Thymus (tissue), 11 donors: Measurements from ENCODE around the gene KRT33B. TPM values are rescaled to one million over a fixed set of nuclear protein-coding genes. Genes with fewer than 3 reads are reported as not detected.

Experiments
- DNase-seq, 9 donors: peaks; one replicate each; pipeline ENCODE4 v3.0.0-alpha.2; 2013; ENCODE audit warnings: low spot score in 9 of 9, low read depth in 6 of 9, missing footprints in 1 of 9
- H3K27ac ChIP-seq, 2 donors: one replicate each; pipeline ENCODE4 v1.5.1; 2013; ENCODE audit warnings: control low read depth in 1 of 2, low read depth in 1 of 2, low read length in 1 of 2, mild to moderate bottlenecking in 1 of 2, moderate library complexity in 1 of 2
- H3K27me3 ChIP-seq, 2 donors: one replicate each; pipeline ENCODE4 v1.5.1; 2013; ENCODE audit warnings: low read length in 1 of 2; ENCODE audit not compliant: control insufficient read depth in 2 of 2, insufficient read depth in 1 of 2
- H3K36me3 ChIP-seq, 2 donors: one replicate each; pipeline ENCODE4 v1.5.1; 2013; ENCODE audit warnings: low read length in 1 of 2, mild to moderate bottlenecking in 1 of 2, moderate library complexity in 1 of 2; ENCODE audit not compliant: control insufficient read depth in 2 of 2, insufficient read depth in 2 of 2
- H3K4me1 ChIP-seq, 2 donors: one replicate each; pipeline ENCODE4 v1.5.1; 2013; ENCODE audit warnings: low read length in 2 of 2; ENCODE audit not compliant: control insufficient read depth in 2 of 2, insufficient read depth in 2 of 2
- H3K4me3 ChIP-seq, 2 donors: one replicate each; pipeline ENCODE4 v1.5.1; 2013; ENCODE audit warnings: low read length in 2 of 2, control low read depth in 1 of 2, mild to moderate bottlenecking in 1 of 2
- H3K9me3 ChIP-seq, 2 donors: one replicate each; pipeline ENCODE4 v1.5.1; 2013; ENCODE audit warnings: low read length in 1 of 2, mild to moderate bottlenecking in 1 of 2; ENCODE audit not compliant: control insufficient read depth in 2 of 2, insufficient read depth in 1 of 2
- WGBS: extraction: QIAGEN DNeasy Blood & Tissue Kit; methylation state at CpG from one replicate; pipeline ENCODE4 v1.1.7; 2013; 5-methylcytosine and 5-hydroxymethylcytosine counted together
- polyA plus RNA-seq: library from polyadenylated mRNA; stranded (reverse); fragments of 200-250 nt; gene quantifications from one replicate; pipeline ENCODE4 v1.2.3, GENCODE V29; 2013
- total RNA-seq: library from RNA; stranded (reverse); fragments of 120-200 nt; gene quantifications from one replicate; pipeline ENCODE4 v1.2.4, GENCODE V29; 2013
- donor health status: healthy.

Gene KRT33B
- total and polyA plus RNA-seq, 2 donors, result 1.7 to 6.1 TPM

DNA sequence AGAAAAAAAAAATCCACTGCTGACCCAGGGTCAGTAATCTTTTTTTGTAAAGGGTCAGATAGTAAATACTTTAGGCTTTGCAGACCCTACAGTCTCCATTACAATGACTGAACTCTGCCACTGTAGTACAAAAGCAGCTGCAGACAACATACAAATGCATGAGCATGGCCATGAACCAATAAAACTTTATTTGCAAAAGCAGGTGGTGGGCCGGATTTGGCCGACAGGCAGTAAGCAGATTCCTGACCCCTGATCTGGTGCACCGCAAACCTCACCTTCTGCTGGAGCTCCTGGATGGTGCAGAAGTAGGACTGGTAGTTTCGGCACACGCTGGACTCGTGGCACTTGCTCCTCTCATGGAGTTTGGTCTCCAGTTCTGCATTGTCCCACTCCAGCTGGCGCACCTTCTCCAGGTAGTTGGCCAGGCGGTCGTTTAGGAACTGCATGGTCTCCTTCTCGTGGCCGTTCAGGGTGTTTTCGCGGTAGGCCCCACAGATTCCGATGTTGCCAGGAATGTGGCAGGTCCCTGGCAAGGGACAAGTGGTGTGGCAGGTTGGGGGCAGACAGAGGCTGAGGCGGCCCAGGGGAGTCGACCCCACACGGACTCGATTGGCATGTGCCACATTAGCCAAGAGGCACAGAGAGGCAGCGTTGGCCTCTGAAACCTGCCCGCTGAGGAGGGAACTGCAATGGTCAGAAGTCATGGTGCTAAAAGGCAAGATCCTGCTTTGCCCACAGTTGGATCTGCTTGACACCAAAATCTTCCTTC is 41.6 kb upstream of the KRT33B start:
- 95% methylated on average over 20 of the region's 20 CpGs for WGBS
- Histone ChIP-seq H3K27ac (no peak overlapping the region), H3K36me3 (no peaks in the 10 kb centered on the region), H3K4me1 (no peaks in the 10 kb centered on the region), H3K4me3 (no peak overlapping the region), H3K9me3 (no peaks in the 10 kb centered on the region), H3K27me3 (no peaks in the 10 kb centered on the region)
- no peak for DNase-seq

DNA sequence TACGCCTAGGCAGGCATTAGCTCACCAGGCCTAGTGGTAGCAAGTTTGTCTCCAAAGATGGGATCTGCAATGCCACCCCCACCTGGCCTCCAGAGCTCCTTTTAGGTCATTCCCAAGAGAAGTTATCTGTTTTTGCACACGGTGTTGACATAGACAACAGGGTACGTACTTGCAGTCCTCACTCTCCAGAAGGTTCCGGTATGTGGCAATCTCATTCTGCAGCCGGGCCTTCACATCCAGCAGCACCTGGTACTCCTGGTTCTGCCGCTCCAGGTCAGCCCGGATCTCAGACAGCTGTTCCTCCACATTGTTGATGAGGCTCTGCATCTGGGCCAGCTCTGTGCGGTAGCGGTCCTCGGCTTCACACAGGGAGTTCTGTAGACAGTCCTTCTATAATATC is 37.6 kb upstream of the KRT33B start:
- 98% methylated on average over 10 of the region's 10 CpGs for WGBS
- DNase-seq, result no peak
- no peaks in the 10 kb centered on the region for H3K4me1 ChIP-seq
- H3K27ac ChIP-seq, result no peak overlapping the region
- no peaks in the 10 kb centered on the region for H3K9me3 ChIP-seq
- H3K36me3 ChIP-seq, result no peaks in the 10 kb centered on the region
- no peak overlapping the region for H3K4me3 ChIP-seq
- no peaks in the 10 kb centered on the region for H3K27me3 ChIP-seq

DNA sequence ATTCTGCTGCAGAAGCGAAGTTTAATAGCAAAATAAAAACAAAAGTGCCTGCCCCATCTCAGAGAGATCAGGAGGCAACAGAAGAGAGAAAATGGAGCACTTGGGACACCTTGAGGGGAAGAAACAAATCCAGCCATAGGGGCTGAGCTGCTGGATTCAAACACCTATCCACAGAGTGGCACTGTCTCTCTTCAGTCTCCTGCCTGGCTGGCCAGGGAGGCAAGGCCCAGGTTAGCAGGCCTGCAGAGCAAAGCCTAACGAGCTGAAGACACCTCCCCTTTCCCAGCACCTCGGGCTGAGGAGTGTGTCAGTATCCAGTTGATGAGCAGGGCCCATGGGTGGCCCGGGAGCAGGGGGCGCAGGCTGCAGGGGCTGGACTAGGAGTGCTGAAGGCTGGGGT is 36.6 kb upstream of the KRT33B start:
- WGBS, result 63% methylated on average over 5 of the region's 5 CpGs
- Histone ChIP-seq H3K4me1 (no peaks in the 10 kb centered on the region), H3K27ac (no peak overlapping the region), H3K27me3 (no peaks in the 10 kb centered on the region), H3K36me3 (no peaks in the 10 kb centered on the region), H3K4me3 (no peak overlapping the region), H3K9me3 (no peaks in the 10 kb centered on the region)
- no peak for DNase-seq

DNA sequence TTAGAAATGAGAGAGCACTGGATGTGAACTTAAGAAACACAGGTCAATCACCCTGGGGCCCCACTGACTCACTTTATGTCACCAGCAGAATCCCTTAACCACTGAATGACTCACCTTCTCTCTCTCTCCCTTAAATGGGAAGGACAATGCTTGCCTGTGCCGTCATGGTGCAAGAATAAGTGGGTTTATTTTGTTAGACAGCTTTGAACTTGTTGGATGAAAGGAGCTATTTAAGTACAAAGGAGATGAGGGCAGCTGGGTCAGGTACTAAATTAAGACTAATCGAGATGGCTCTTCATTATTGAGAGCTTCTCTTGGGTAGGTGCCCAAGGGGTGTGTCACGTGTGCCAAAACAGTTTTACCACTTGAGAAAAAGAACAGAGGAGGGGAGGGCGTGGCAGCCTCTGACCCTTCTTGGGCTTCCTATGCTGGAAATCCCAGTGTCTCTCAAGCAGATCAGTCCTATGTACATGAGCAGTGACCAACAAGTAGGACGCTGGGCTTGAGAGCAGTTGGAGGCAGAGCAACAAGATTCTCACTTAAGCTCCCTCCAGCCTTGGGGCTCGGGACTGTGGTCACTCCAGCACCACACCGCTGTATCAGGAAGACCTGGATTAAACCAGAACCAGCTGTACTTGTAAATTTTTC is 34.5 kb upstream of the KRT33B start:
- Histone ChIP-seq H3K4me1 (no peaks in the 10 kb centered on the region), H3K4me3 (no peak overlapping the region), H3K27ac (no peak overlapping the region), H3K27me3 (no peaks in the 10 kb centered on the region), H3K36me3 (no peaks in the 10 kb centered on the region), H3K9me3 (no peaks in the 10 kb centered on the region)
- DNase-seq, result no peak
- 88% methylated on average over 7 of the region's 7 CpGs for WGBS

DNA sequence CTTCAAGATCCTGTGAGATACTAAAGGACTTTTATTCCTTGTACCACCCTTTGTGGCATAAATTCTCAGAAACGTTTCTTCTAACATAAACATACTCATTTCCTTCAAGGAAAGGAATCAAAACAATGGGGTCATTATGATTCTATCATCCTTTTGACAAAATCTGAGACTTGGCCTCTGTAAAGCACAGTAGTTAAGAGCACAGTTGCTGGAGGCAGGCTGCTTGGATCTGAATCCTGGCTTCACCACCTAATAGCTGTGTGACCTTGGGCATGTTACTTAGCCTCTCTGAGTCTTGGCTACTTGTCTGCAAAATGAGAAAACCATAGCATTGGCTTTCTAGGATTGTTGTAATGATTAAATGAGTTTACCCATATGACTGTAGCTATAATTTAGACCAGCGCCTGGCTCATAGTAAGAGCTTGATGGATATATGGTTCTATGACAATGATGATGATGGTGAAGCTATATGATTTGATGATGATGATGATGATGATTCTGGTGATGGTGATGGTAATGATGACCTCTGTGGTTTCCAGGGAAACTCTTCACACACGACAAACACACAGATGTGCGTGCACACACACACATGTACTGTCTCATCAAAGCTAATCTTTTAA is 33.9 kb upstream of the KRT33B start:
- DNase-seq, result no peak
- H3K27me3 ChIP-seq, result no peaks in the 10 kb centered on the region
- H3K4me1 ChIP-seq, result no peaks in the 10 kb centered on the region
- no peaks in the 10 kb centered on the region for H3K9me3 ChIP-seq
- no peak overlapping the region for H3K4me3 ChIP-seq
- WGBS, result 80% methylated on average over 4 of the region's 4 CpGs
- no peak overlapping the region for H3K27ac ChIP-seq
- H3K36me3 ChIP-seq, result no peaks in the 10 kb centered on the region

DNA sequence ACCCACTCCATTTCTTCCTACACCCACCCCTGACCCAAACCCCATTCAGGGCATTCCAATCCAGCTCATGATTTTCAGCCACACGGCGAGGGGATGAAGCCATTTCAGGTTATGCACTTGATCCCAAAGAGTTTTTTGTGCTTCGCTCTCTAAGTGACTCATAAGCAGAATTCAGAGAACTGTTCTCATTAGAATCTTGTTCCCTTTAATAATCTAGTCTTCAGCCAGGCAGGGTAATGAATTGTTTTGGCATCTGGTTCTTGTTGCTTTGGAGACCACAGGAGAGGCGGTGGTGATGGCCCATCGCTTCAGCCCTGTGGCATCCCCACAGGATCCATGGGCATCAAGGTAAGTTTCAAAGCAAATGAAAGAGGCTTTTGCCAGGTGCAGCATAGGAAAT is 32.5 kb upstream of the KRT33B start:
- H3K36me3 ChIP-seq, result no peaks in the 10 kb centered on the region
- H3K4me3 ChIP-seq, result no peak overlapping the region
- no peaks in the 10 kb centered on the region for H3K27me3 ChIP-seq
- no peak overlapping the region for H3K27ac ChIP-seq
- WGBS, result 97% methylated on average over 5 of the region's 5 CpGs
- H3K4me1 ChIP-seq, result no peaks in the 10 kb centered on the region
- H3K9me3 ChIP-seq, result no peaks in the 10 kb centered on the region
- DNase-seq, result no peak

DNA sequence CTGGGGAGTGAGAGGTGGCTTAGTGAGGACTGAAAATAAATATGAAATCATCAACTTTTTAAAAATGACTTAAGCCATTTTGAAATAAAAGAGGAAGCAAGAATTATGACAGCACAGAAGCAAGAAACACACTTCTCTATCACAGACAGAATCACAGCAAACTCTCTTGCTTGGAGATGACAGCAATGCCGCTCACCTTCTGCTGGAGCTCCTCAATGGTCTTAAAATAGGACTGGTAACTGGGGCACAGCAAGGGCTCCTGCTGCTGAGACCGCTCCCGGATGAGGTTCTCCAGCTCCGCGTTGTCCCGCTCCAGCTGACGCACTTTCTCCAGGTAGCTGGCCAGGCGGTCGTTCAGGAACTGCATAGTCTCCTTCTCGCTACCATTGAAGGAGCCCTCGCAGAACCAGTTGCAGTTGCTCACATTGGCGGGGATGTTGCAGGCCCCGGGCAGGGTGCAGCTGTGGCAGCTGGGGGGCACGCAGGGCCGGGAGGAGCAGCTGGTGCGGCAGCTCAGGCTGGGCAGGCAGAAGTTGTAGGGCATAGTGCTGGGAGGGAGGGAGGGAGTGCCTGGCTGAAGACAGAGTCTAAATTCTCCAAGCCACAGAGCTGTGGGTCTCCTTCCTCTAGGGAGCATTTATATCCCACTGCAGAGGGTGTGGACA is 27.5 kb upstream of the KRT33B start, which contains the start of gene KRT31:
KRT31 (minus strand) TSS at position 613 of the 665 bp plus-strand sequence; CDS start at position 544, 69 bp downstream.
- Histone ChIP-seq H3K4me3 (no peak within 1 kb of the TSS), H3K9me3 (no peaks in the 10 kb centered on the region), H3K36me3 (no peaks in the 10 kb centered on the region), H3K27ac (no peak within 1 kb of the TSS), H3K4me1 (peaks cover 0 to 7% of the 10 kb centered on the region in 2 donors), H3K27me3 (no peaks in the 10 kb centered on the region)
- no peak for DNase-seq
- 96% methylated on average over 16 of the region's 16 CpGs for WGBS

DNA sequence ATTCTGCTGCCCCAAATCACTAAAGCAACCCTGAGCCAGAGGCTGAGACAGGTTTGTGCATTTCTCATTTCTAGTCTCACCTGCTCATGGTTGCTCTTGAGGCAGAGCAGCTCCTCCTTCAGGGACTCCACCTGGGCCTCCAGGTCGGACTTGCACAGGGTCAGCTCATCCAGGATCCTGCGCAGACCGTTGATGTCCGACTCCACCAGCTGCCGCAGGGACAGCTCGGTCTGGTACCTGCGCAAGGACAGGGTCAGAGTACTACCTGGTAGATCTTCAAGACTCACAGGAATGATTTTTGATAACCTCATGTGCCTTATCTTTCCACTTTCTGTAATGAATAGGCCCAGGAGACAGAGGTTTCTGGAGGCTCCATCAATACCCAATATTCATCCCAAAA is 26.7 kb upstream of the KRT33B start:
- no peaks in the 10 kb centered on the region for H3K27me3 ChIP-seq
- no peak overlapping the region for H3K4me3 ChIP-seq
- H3K9me3 ChIP-seq, result no peaks in the 10 kb centered on the region
- peaks cover 0 to 7% of the 10 kb centered on the region in 2 donors for H3K4me1 ChIP-seq
- H3K36me3 ChIP-seq, result no peaks in the 10 kb centered on the region
- no peak for DNase-seq
- peak overlapping the region in 1 of 2 donors; percentile 52 for H3K27ac ChIP-seq
- 96% methylated on average over 7 of the region's 7 CpGs for WGBS

DNA sequence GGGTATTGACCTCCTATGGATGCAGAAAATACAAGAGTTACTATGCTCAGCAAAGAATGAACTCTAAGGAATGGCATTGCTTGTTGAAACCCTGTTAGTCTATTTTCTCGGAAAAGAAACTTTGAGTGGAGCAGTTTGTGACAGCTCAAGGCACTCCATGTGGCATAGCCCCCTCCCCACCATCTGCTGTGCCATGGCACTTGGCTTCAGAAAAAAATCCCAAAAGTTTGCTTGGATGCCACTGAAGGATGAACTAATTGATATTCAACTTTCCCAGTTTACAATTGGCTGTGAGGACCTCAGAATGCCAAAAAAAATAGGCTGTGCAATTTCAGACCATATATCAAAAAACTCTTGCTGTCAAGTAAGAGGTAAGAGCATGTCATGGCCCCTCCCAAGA is 26.0 kb upstream of the KRT33B start:
- H3K9me3 ChIP-seq, result no peaks in the 10 kb centered on the region
- DNase-seq, result no peak
- peak overlapping the region; percentile 26 to 59 for H3K27ac ChIP-seq
- no peaks in the 10 kb centered on the region for H3K36me3 ChIP-seq
- WGBS, result 94% methylated on average over 1 of the region's 1 CpG
- no peaks in the 10 kb centered on the region for H3K27me3 ChIP-seq
- H3K4me3 ChIP-seq, result no peak overlapping the region
- H3K4me1 ChIP-seq, result peaks cover 0 to 7% of the 10 kb centered on the region in 2 donors
